Fibroblast of skin of right biceps (primary cell): ENCODE results near the gene FCRLA.
"Not testable (repeated sequence)": the region's sequence is repeated elsewhere in the genome, so short reads cannot be mapped to it uniquely, and the experiment has no call there.

Experiments used
- DNase-seq: peaks from one replicate; pipeline ENCODE4 v3.0.0-alpha.2; 2013

FCRLA gene

GRCh38 chr1:161707503-161707902 lies 474 bp downstream of the FCRLA start:
- no peak for DNase-seq

DNA sequence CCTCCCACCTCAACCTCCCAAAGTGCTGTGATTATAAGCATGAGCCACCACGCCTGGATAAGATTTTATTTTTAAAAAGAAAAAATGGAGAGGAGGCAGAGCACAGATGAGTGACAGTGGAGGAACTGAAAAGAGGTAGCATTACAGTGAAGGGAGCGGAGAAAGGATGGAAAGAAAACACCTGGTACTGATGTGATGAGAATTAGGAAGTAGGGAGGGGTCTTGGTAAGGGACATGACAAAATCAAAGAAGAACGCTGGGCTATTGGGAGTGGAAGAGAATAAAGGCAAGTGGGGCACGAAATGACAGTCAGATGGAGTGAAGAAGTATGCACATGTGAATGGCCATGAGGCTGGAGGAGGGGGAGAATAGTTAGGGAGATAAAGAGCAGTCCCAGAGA lies 2.3 kb downstream of the FCRLA start:
- no peak for DNase-seq

- DNase-seq, result peak; percentile 28
Measured at GRCh38 chr1:161710560-161710959, 3.5 kb downstream of the FCRLA start.

- no peak for DNase-seq
Measured at GRCh38 chr1:161718559-161719324, 11.7 kb downstream of the FCRLA start.

DNA sequence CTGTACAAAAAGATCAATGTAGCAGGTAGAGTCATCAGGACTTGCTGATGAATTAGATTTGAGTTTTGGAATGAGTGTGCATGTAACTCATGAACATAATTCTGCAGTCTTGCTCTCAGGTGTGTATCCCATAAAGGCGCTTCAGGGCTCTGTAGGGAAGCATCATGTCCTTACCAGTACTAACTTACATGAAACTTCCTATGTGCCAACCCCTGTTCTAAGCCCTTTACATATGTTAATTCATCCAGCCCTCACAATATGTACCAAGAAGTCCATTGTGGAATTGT lies 12.2 kb downstream of the FCRLA start:
- DNase-seq, result no peak

DNA sequence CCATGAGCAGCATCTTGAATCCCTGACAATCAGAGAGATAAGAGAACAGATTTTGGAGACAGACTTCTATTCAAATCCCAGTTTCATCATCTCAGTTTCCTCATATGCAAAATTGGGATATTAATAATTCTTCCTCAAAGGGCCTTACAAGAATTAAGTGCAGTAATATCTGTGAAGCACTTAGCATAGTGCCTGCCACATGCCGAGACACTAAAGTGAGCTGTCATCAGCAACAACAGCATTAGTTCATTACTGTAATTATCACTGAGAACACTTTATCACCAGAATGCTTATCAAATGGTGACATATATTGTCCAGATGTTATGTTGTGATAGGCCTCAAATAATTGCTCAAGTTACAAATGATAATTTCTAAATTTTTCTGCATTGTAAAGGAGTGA lies 13.4 kb downstream of the FCRLA start:
- no peak for DNase-seq

DNA sequence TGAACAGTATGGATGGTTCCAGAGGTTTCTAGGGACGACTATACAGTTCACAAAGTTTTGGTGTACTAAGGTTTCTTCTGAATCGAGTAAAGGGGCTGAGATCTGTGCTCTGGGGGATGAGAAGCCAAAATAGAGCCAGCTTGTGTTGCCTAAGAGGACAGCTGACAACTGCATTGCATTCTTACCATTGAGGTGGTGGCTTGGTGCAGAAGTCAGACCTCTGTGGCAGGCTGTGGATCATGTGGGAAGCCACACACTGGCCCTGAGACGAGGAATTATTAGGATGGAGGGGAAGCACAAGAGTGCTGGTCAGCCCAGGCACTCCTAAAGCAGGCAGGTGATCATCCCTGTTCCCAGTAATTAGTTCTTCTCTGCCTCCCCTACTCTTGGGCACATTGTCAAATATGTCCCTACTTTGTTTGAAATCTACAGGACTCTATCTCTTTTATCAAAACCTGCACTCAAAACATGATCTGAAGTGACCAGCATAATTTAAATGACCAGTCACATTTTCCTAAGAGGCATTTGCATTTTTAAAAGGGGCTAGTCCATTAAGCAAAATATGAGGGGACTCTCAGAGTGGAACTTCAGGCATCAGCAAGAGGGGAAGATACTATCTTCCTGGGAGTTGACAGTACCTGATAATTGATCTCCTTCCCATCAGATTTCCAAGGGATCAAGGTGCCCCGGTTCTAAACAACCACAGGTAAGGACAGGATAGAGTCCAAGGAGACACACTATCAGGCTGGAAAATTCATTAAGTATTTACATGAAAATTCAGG lies 14.1 kb downstream of the FCRLA start, which contains the start of gene FCRLB:
Gene FCRLB, plus strand, starts transcription at position 589 of the 782 bp plus-strand sequence. CDS start 1,129 bp downstream, outside the sequence.
- DNase-seq, result no peak

DNA sequence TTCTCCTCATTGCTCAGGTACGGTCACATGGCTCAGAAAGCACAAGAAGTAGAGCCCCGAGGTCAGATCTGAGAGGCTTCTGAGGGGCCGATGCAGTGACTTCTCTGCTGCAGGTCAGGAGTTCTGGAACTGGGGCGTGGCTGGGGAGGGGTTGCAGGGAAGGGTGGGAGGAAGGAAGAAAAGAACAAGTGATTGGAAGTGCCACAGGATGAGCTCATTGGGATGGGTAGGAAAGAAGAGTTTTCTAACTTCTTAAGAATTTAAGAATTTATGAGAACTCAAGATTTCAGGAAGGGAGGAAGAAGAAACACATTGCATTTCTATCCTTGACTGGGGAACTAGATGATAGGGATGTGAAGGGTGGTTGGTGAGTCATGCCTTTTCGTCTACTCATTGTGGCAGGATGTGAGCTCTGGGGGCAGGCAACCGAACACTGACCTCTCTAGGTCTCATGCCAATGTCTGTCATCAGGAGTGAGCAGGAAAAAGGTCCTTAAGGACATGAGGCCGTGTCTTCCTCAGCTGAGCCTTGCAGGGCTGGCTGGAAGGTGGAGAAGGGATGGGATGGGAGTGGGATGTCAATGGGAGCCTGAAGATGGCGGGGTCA lies 14.8 kb downstream of the FCRLA start:
- DNase-seq, result peak; percentile 96

DNA sequence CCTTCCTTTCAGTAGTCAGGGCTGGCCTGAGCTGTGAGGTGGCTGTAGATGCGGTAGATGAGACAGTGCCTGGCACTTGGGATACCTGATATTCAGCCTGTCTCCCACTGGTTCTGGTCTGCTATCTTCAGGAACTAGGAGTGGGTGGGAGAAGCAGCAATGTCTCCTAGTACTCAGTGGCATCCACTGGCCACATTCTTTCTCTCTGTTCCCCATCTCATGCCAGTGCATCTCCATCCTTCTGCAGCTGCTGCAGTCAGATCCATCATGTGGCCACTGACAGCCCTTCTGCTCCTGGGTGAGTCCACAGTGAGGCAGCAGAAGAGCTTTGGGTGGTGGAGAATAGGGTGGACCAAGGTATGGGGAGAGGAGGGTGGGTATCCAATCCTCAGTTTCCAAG lies 15.4 kb downstream of the FCRLA start:
- no peak for DNase-seq

- DNase-seq, result no peak
Measured at GRCh38 chr1:161723459-161724141, 16.6 kb downstream of the FCRLA start.

GRCh38 chr1:161725258-161725907 lies 18.4 kb downstream of the FCRLA start:
- DNase-seq, result not testable (repeated sequence)

DNA sequence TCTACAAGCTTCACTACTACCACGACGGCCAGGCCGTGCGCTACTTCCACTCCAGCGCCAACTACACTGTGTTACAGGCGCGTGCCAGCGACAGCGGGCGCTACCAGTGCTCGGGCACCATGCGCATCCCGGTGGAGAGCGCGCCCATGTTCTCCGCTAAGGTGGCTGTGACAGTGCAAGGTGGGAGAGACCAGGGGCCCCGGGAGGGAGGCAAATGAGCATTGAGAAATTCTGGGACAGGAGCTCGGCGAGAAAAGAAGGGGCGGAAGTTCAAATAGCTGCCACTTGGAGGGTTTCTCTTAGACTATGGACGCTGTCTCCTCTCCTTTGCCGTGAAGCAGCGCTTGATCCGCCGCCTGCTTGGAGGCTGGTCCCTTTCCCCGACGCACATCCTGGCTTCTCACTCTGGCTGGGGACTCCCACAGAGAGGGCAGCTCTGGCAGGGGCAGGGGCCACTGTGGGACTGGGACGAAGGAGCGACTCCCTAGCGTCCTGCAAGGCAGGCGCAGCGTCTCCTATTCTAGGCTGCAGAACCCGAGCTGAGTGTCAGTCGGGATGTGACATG lies 19.0 kb downstream of the FCRLA start:
- peak; percentile 62 for DNase-seq

GRCh38 chr1:161726473-161727255 lies 19.6 kb downstream of the FCRLA start:
- DNase-seq, result peak; percentile 88

DNA sequence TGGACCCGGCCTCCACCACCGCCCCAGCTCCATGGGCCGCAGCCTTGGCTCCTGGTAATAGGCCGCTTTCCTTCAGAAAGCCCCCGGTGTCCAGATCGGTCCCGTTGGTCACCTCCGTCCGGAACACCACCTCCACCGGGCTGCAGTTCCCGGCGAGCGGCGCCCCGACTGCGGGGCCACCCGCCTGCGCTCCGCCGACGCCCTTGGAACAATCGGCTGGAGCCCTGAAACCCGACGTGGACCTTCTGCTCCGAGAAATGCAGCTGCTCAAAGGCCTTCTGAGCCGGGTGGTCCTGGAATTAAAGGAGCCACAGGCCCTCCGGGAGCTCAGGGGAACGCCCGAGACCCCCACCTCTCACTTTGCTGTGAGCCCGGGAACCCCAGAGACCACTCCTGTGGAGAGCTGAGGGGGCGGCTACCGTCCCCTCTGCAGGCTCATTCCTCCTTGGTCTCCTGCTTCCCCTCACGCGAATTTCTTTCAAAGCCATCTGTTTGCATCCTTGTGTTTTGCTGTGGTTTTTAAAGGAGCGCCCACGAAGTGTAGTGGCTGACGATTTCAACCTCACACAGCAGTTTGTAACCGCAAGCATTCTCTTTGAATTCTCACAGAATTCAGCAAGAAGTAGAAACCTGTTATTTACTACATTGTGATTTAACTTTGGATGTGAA lies 20.4 kb downstream of the FCRLA start:
- DNase-seq, result peak; percentile 85

DNA sequence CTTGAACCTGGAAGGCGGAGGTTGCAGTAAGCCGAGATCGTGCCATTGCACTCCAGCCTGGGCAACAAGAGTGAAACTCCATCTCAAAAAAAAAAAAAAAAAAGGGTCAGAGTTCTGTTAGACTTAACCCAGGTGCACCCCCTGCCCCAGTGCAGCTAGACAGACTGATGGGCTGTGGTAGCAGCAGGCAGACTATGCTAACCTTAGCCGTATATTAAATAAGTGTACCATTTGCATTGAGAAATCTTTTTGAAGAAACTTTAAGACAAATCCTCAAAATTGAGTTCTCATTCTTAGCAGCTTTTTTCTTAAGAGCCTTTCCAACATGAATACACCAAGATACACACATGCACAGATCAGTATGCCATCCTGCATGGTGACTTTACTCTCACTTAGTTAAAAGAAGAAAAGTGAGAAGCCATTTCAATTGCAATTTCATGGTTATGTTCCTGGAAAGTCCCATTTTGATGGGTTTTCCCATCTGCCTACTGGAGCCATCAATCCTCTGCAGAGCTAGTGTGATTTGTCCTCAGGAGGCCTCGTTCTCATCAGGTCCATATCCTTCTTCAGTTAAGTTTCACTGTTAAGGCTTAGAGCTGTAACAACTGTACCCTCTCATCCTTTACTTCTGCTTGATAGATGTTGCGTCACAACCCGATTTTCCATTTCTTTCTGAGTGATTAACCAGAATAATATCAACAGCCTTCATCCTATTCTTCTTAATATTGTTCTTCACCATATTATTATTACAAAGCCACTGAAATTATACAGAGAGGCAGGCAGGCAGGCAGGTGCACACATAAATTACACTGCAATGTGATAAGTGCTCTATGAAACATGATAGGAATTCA lies 21.6 kb downstream of the FCRLA start:
- DNase-seq, result no peak

DNA sequence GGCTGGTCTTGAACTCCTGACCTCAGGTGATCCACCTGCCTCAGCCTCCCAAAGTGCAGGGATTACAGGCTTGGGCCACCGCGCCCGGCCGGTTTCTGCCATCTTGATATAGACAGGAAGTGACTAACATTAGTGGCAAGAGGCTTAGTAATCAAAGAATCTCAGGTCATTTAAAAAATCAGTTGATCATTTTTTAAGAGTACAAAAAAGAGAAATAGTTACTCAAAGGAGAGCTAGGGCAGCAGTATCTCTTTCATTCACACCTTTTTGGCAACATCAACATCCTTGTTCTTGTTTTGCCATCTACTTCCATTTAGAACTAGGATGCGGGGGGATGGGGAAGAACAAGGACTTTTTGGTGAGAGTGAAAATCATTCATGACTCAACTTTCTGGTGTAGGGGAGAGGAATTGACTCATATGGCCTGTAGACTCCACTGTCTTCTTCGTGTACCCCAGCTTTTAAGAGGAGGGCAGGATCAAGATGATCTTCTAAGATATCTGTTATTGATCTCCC lies 23.1 kb downstream of the FCRLA start:
- peak; percentile 83 for DNase-seq

DNA sequence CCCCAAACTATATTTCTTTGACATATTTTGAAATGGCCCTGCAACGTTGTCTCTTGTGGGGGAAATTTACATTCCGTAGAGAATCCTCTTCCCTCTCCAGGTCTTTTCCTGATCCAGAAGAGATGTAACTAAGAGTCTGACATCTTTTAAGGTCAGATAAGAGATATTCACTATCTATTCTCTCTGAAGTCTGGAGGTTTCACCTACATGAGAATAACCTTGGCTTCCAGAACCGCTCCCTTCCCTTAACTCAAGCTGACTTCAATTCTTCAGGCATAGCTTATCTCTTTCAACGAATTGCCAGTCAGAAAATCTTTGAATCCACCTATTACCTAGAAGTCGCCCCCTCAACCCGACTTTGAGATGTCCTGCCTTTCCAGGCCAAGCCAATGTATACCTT lies 24.2 kb downstream of the FCRLA start:
- no peak for DNase-seq

GRCh38 chr1:161731981-161732718 lies 25.1 kb downstream of the FCRLA start:
- no peak for DNase-seq

- peak; percentile 93 for DNase-seq
Measured at GRCh38 chr1:161733526-161733925, 26.5 kb downstream of the FCRLA start.
